Lower lobe of right lung (tissue), 2 donors: ENCODE measurements around the gene SCAMP5. TPM values are rescaled to one million over a fixed set of nuclear protein-coding genes. Genes with fewer than 3 reads are reported as not detected.
A peak's percentile ranks its signal among the peaks of the same experiment; 100 is the strongest.

ENCODE experiments used
- ATAC-seq, 2 donors: fragments of 200-7000 bp; cut with Tn5 transposase; one replicate each; pipeline ENCODE4 v1.9.1; 2020 to 2022; ENCODE audit warnings: mild to moderate bottlenecking in 2 of 2, moderate library complexity in 2 of 2
- DNase-seq: peaks from one replicate; pipeline ENCODE4 v3.0.0-alpha.2; 2020
- H3K27ac ChIP-seq: fragments of 200-600 bp; one replicate; pipeline ENCODE4 v1.8.0; 2022
- H3K27me3 ChIP-seq: fragments of 200-600 bp; one replicate; pipeline ENCODE4 v1.8.0; 2022; ENCODE audit warnings: low read depth
- H3K36me3 ChIP-seq: fragments of 200-600 bp; one replicate; pipeline ENCODE4 v1.8.0; 2022; ENCODE audit warnings: mild to moderate bottlenecking
- H3K4me1 ChIP-seq: fragments of 200-600 bp; one replicate; pipeline ENCODE4 v1.8.0; 2022
- H3K4me3 ChIP-seq: fragments of 200-600 bp; one replicate; pipeline ENCODE4 v1.8.0; 2022; ENCODE audit warnings: mild to moderate bottlenecking
- H3K9me3 ChIP-seq: fragments of 200-600 bp; one replicate; pipeline ENCODE4 v1.8.0; 2022
- CTCF ChIP-seq: fragments of 200-600 bp; IDR thresholded peaks from one replicate; pipeline ENCODE4 v1.8.0; 2022; ENCODE audit warnings: antibody characterized with exemption, mild to moderate bottlenecking
- intact Hi-C: fragments of 100-400 bp; cut with DNase I; formaldehyde crosslinking; loops from one replicate; pipeline ENCODE4 v1.11.0; 2022
- total RNA-seq: library from RNA; stranded (reverse); fragmentation: NEBNext Ultra II Directional; extraction: Animal tissue kit (Norgen Biotek cat#: 25700); gene quantifications from one replicate; pipeline ENCODE4 v1.2.1, GENCODE V29; 2021
- donor health status: DM: no; HTN: yes; CAD: no; lungs with severe emphysema.

SCAMP5 gene
- total RNA-seq, 1 donor from 2014 or later = 1.9 TPM

GRCh38 chr15:74958908-74959585 is 36.3 kb upstream of the SCAMP5 start:
- H3K4me3 ChIP-seq = peak overlapping the region; percentile 78
- intact Hi-C loops = no loop called here
- H3K4me1 ChIP-seq = peaks cover 42% of the 10 kb centered on the region
- no peak overlapping the region for H3K27ac ChIP-seq
- H3K9me3 ChIP-seq = no peaks in the 10 kb centered on the region
- no peaks in the 10 kb centered on the region for H3K36me3 ChIP-seq
- DNase-seq = no peak
- no peaks in the 10 kb centered on the region for H3K27me3 ChIP-seq
- TF ChIP-seq CTCF = no peak
- no peak for ATAC-seq

- DNase-seq = no peak
- TF ChIP-seq CTCF = no peak
- H3K4me1 ChIP-seq = peaks cover 36% of the 10 kb centered on the region
These were observed 35.8 kb upstream of the SCAMP5 start for GRCh38 chr15:74959586-74959939.

DNA sequence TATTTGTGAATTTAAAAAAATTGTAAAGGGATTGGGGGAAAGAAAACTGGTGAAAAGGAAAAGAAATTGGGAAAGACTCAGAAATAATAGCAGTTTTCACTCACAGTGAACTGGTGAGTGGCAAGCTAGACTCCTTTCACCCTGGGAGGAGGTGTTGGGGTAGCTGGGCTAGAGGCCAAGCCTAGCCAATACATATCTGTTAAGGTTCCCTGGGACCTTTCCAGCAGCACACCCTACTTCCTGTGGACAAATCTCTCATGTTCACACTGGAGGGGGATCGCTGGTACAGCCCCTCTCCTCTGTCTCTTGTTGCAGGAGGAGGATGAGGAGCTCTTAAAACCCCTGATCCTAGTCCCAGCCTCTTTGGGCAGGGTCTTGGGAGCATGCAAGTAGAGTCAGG is 35.1 kb upstream of the SCAMP5 start:
- ATAC-seq = no peak
- Histone ChIP-seq H3K9me3 (no peaks in the 10 kb centered on the region), H3K4me3 (no peak overlapping the region), H3K36me3 (no peaks in the 10 kb centered on the region), H3K4me1 (peaks cover 29% of the 10 kb centered on the region), H3K27ac (no peak overlapping the region), H3K27me3 (no peaks in the 10 kb centered on the region)
- no peak for TF ChIP-seq CTCF
- intact Hi-C loops = no loop called here
- DNase-seq = no peak

More at GRCh38 chr15:74959586-74959939, 35.8 kb upstream of the SCAMP5 start:
- no peak for ATAC-seq
- Histone ChIP-seq H3K27ac (no peak overlapping the region), H3K27me3 (no peaks in the 10 kb centered on the region), H3K9me3 (no peaks in the 10 kb centered on the region), H3K4me3 (no peak overlapping the region), H3K36me3 (no peaks in the 10 kb centered on the region)
- intact Hi-C loops = no loop called here

DNA sequence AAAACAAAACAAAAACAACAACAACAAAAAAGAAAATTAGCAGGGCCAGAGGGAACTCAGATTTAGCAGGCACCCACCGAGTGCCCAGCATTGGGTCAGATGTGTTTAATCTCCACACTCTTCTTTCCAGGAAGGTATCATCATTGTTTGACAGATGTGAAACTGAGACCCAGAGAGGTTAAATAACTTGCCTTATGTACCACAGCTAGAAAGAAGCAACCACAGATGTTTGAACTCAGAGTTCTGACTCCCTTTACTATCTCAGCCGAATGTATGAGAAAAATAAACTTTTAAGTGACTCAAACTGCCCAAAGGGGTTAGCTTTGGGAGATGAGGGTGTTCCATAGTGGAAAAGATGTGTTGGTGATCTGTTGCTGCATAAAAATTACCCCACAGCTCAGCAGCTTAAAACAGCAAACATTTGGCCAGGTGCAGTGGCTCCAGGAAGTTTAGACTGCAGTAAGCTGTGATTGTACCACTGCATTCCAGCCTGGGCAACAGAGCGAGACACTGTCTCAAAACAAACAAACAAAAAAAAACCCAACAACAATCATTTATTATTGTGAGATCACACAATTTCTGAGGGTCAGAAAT is 34.3 kb upstream of the SCAMP5 start:
- DNase-seq (no peak), ATAC-seq (no peak)
- no peak overlapping the region for H3K27ac ChIP-seq
- no peaks in the 10 kb centered on the region for H3K9me3 ChIP-seq
- TF ChIP-seq CTCF = no peak
- peaks cover 21% of the 10 kb centered on the region for H3K4me1 ChIP-seq
- no peaks in the 10 kb centered on the region for H3K27me3 ChIP-seq
- intact Hi-C loops = no loop called here
- no peak overlapping the region for H3K4me3 ChIP-seq
- H3K36me3 ChIP-seq = no peaks in the 10 kb centered on the region

GRCh38 chr15:74961616-74962015 is 33.7 kb upstream of the SCAMP5 start:
- H3K27me3 ChIP-seq = no peaks in the 10 kb centered on the region
- DNase-seq (no peak), ATAC-seq (no peak)
- TF ChIP-seq CTCF = no peak
- H3K9me3 ChIP-seq = no peaks in the 10 kb centered on the region
- H3K36me3 ChIP-seq = no peaks in the 10 kb centered on the region
- no peak overlapping the region for H3K4me3 ChIP-seq
- peaks cover 21% of the 10 kb centered on the region for H3K4me1 ChIP-seq
- intact Hi-C loops = no loop called here
- H3K27ac ChIP-seq = no peak overlapping the region
